SU-DHL-6 (cell line): Measurements from ENCODE around the gene NRARP.

ENCODE experiments used
- CTCF ChIP-seq: fragments of 200-600 bp; sonication (generic); IDR thresholded peaks from one replicate; pipeline ENCODE4 v1.5.1; 2017; ENCODE audit warnings: antibody characterized with exemption, mild to moderate bottlenecking, low read length, moderate library complexity; ENCODE audit not compliant: insufficient read depth, poor library complexity, severe bottlenecking
- EZH2phosphoT487 ChIP-seq: fragments of 200-600 bp; sonication (generic), shearing (Covaris generic); conservative IDR thresholded peaks from 2 replicates; pipeline ENCODE4 v1.6.1; 2018; ENCODE audit warnings: mild to moderate bottlenecking, antibody characterized with exemption, low read length, moderate library complexity, mixed read lengths

GRCh38 chr9:137304383-137305059, 2.5 kb upstream of the NRARP start:
- no peak for TF ChIP-seq CTCF
- no peak for TF ChIP-seq EZH2phosphoT487
